Stimulated activated CD4-positive, alpha-beta T cell treated with anti-CD3 and anti-CD28 coated beads, Interleukin-12 subunit alpha, Interleukin-12 subunit beta, amount 100 ng/mL, for 48 hours (primary cell): ENCODE data around the gene GOLGA8B.
"Not testable (repeated sequence)": the region's sequence is repeated elsewhere in the genome, so short reads cannot be mapped to it uniquely, and the experiment has no call there.

ENCODE experiments used
- DNase-seq, 3 donors: peaks; one replicate each; pipeline ENCODE4 v3.0.0-alpha.2; 2020; ENCODE audit warnings: low read depth in 2 of 3, low spot score in 1 of 3

Gene GOLGA8B

GRCh38 chr15:34564711-34565110 lies 18.7 kb downstream of the GOLGA8B start:
- not testable (repeated sequence) for DNase-seq

DNA sequence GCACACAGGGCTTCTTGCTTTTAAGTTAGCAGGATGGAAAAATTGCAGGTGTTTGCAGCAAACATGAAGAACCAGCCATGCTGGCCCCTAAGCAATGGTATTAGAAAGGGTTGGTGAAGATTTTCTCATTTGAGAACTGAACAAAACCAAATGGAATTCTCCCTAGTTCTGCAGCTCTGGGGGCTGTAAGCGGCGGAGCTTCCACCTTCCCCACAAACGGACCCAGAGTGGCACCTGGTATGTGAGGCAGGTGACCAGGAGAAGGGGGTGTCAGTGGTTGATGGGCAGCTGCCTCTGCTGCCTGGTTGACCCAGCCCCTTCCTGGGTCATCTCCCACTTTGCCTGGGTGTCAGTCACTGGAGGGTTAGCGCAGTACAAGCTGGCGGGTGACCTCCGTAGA lies 22.6 kb downstream of the GOLGA8B start:
- DNase-seq: not testable (repeated sequence)

DNA sequence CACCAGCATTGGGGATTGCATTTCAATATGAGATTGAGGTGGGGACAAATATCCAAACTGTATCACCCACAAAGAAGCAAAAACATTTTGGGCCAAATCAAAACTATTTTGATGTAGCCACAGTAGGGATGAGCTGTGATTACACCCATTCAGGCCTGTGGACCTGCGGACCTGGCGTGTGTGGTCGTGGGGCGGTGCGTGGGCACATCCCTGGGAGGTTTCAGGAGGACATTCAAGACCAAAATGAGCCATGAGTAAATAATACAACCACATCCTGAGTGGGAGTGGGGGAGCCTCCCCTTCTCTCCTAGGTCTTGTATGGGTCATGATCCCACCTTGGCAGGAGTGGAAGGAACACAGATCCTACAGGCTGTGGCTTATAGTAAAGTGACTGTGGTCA lies 23.7 kb downstream of the GOLGA8B start:
- DNase-seq: not testable (repeated sequence)

DNA sequence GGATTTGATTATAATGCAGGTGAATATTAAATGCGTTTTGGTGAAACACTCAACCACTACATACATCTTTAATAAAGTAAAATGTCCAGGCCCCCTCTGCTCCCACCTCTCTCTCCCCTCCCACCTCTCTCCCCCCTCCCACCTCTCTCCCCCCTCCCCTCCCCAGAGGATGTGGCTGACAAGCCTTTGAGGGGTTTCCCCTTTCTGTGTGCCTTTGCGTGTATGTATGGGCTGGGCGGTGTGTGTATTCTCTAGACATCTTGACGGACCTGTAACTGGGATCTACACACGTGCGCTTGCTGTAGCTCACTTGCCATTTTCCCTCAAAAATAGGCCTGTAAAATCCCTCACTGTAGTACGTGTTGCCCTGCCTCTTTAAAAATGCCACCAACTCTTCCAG lies 28.3 kb downstream of the GOLGA8B start:
- DNase-seq: not testable (repeated sequence)

DNA sequence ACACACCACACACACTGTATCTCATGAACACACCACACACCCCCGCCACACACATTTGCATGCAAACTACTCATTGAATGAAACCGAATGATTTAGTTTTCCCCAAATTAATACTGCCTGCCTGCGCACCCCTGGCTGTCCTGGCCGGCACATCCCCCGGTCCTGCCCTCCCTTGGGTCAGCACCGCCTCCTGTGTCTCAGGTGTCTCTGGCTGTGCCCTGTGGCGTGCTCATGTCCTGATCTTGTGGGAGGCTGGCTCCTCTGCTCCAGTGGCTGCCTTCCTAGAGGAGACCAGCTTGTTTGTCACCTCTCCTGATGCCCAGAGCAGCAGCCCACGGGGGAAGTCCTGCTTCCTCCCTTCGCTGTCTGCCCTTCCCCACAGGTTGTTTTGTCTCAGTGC lies 28.7 kb downstream of the GOLGA8B start:
- not testable (repeated sequence) for DNase-seq

DNA sequence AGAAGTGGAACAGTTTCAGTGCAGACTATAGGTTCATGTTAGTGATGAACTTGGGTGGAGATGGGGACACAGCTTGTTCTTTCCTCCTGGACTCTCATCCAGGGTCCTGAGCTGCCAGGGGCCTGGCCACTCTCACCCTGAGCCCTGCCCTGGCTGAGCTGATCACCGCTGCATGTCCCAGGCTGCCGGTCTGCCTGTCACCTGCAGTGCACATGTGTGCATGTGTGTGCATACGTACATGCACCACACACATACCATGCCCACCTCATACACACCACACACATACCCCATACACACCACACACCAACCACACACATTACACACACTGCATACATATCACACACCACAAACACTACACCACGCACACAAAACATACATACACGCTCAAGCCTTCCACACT lies 29.3 kb downstream of the GOLGA8B start:
- not testable (repeated sequence) for DNase-seq

- not testable (repeated sequence) for DNase-seq
These were observed 33.3 kb downstream of the GOLGA8B start for GRCh38 chr15:34550129-34550528.

DNA sequence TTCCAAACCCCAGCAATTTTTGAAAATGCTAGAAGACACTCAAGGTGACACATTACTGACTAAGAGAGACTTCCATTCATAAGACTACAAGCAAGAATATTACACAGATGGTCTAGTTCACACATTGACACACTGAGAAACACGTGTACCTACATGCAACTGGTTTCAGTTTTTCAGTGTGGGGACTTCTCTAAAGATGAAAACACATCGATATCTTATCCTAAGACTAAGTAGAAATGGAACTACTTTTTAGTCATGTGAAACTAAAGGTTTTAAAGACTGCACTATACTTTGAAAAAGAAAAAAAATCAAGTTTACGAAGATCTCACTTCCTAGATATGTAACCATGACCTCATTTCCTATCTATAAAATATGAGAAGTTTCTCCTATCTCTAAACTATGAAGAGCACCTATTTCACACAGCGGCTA lies 34.1 kb downstream of the GOLGA8B start:
- DNase-seq: not testable (repeated sequence)

- not testable (repeated sequence) for DNase-seq
These were observed 39.4 kb downstream of the GOLGA8B start for GRCh38 chr15:34543860-34544649.

- not testable (repeated sequence) for DNase-seq
These were observed 47.6 kb downstream of the GOLGA8B start for GRCh38 chr15:34535857-34536256.
